ENCODE measurements around the gene MAP3K4.

The MAP3K4 gene

GRCh38 chr6:161128680-161129196, 137.2 kb downstream of the MAP3K4 start:
- DNase-seq, result no peak

- no peak for DNase-seq
These were observed 139.0 kb downstream of the MAP3K4 start for GRCh38 chr6:161130541-161130940.

GRCh38 chr6:161130967-161131766, 139.6 kb downstream of the MAP3K4 start:
- no peak for DNase-seq

- DNase-seq, result no peak
These were observed 140.8 kb downstream of the MAP3K4 start for GRCh38 chr6:161132384-161132783.

GRCh38 chr6:161133963-161134362, 142.4 kb downstream of the MAP3K4 start:
- DNase-seq, result no peak

GRCh38 chr6:161134550-161135298, 143.2 kb downstream of the MAP3K4 start:
- DNase-seq, result no peak

- DNase-seq, result no peak
These were observed 144.4 kb downstream of the MAP3K4 start for GRCh38 chr6:161135695-161136591.

GRCh38 chr6:161136655-161137054, 145.1 kb downstream of the MAP3K4 start:
- DNase-seq, result no peak

GRCh38 chr6:161137320-161137719, 145.8 kb downstream of the MAP3K4 start:
- no peak for DNase-seq

GRCh38 chr6:161137839-161138542, 146.4 kb downstream of the MAP3K4 start:
- DNase-seq, result no peak

GRCh38 chr6:161138543-161139303, 147.2 kb downstream of the MAP3K4 start:
- no peak for DNase-seq

- no peak for DNase-seq
These were observed 147.8 kb downstream of the MAP3K4 start for GRCh38 chr6:161139304-161139765.

- no peak for DNase-seq
These were observed 148.4 kb downstream of the MAP3K4 start for GRCh38 chr6:161139766-161140553.

GRCh38 chr6:161140554-161140875, 148.9 kb downstream of the MAP3K4 start:
- no peak for DNase-seq

- no peak for DNase-seq
These were observed 149.6 kb downstream of the MAP3K4 start for GRCh38 chr6:161141173-161141572.

GRCh38 chr6:161142957-161143296, 151.4 kb downstream of the MAP3K4 start:
- DNase-seq, result no peak

GRCh38 chr6:161143663-161144430, 152.3 kb downstream of the MAP3K4 start:
- no peak for DNase-seq

GRCh38 chr6:161150136-161150535, 158.6 kb downstream of the MAP3K4 start:
- DNase-seq, result no peak

GRCh38 chr6:161150566-161150965, 159.0 kb downstream of the MAP3K4 start:
- no peak for DNase-seq

GRCh38 chr6:161151059-161151645, 159.6 kb downstream of the MAP3K4 start:
- DNase-seq, result no peak

All from stimulated activated CD4-positive, alpha-beta T cell treated with anti-CD3 and anti-CD28 coated beads, Interleukin-12 subunit alpha, Interleukin-12 subunit beta, amount 100 ng/mL, for 4 hours (primary cell).